HG03108 (cell line): ENCODE measurements around the gene TMEM131L.

Source experiments
- ATAC-seq: cut with Tn5 transposase; IDR thresholded peaks from one replicate; pipeline ENCODE4 v1.9.1; 2021; ENCODE audit warnings: moderate library complexity; ENCODE audit not compliant: unreplicated experiment

Gene TMEM131L

DNA sequence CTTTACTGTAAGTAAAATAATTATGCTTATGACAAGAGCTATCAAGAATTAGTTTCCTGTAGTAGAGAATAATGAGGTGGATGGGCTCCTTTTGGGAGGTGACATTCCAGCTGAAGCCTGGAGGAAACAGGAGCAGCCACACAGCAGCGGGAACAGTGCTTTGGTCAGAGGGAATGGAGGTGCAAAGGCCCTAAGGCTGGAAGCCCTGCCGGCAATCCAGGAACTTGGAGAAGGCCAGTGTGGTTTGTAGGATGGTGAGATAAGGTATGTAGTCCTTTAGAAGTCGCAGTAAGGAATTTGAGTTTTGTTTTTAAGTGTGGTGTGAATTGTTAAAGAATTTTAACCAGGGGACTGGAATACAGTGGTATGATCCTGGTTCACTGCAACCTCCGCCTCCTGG is 8.1 kb downstream of the TMEM131L start:
- ATAC-seq: no peak

DNA sequence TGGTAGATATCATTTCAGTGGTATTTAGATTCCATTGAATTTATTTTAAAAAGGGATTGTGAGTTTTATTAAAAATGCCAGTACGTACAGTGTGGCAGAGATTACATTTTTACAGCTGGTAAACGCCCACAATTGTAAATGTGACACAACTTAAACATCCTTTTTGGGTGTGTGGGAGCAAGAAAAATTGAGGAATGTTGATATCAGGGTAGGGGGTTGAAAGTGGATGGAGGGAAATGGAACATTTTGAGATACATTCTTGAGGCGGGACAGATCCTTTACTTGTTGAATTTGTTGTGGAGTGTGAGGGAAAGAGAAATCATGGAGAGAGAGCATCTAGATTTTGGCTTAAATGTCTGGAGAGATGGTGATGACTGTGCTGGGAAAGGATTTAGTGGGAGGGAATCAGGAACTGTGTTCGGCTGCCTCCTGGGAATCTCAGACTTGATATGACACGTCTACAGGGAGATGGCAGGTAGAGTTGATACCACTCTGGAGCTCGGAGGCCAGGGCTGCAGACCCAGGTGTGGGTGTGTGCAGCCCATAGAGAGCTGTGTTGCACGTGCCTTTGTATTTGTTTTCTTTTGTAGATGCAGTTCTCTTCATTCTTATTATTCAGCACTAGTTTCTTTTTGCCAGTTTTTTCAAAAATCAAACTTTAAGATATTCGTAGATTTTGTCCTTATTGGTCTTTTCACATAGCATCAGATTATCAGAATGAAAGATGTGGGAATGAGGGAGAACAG is 10.8 kb downstream of the TMEM131L start:
- no peak for ATAC-seq

GRCh38 chr4:153479101-153479500 is 12.9 kb downstream of the TMEM131L start:
- no peak for ATAC-seq

DNA sequence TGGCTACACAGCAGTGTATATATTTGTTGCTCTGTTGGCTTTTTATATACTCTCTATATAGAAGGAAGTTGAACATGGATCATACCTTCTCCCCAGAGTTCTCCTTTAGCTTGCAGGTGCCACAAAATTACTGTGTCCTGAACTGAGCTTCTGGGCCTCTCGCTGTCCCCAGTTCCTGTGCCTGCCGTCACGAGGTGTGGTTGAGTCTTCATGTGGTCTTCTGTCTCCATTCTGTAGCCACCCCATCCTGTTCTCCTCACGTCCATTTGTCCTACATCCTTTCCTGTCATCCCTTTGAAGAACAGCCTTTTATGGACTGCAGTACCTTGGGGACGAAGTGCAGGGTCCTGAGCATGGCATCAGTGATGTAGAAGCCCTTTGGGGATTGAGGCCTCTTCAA is 14.5 kb downstream of the TMEM131L start:
- ATAC-seq: no peak

DNA sequence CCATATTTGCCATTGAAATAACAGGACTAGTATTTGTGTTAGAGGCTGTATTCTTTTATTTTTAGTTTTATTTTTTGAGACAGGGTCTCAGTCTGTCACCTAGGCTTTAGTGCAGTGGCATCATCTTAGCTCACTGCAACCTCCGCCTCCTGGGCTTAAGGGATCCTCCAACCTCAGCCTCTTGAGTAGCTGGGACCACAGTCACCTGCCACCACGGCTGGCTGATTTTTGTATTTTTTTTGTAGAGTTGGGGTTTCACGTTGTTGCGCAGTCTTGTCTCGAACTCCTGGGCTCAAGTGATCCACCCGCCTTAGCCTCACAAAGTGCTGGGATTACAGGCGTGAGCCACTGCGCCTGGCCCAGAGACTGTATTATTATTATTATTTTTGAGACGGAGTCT is 15.3 kb downstream of the TMEM131L start:
- no peak for ATAC-seq

DNA sequence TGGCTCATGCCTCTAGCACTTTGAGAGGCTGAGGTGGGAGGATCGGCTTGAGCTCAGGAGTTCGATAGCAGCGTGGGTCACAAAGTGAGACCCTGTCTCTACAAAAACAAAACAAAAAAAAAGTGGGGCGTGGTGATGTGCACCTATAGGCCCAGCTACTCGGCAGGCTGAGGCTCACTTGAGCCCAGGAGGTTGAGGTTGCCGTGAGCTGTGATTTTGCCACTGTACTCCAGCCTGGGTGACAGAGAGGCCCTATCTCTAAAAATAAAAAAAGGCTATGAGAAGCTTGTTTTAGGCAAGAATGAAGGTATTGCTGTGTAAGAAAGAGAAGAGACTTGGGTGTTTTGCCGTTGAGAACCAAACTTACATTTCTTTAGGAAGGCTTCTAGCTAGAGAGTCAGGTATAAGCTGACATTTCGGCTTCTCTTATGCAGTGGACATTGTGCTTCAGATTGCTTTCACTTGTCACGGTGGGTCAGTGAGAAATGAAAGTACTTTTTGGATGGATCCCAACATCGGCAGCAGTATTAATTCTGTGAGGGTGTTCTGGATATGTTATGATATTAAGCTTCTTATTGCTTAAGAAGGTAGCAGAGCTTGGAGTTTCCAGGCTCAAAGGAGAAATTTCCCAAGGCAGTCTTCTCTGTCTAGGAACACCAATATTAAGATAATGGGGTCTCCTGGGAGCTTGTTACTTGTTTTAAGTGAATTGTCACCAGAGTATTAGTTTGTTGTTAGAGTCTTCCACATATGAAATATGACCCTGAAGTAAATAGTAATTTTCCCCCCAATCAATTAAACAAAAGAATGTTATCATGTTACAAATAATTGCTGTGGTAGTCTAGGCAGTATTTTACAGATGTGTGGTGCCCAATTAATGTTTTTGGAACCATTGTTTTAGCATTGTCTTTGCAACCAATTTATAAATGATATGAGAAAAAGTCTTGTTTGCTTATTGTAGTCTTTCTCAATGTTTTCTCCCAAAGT is 17.6 kb downstream of the TMEM131L start:
- no peak for ATAC-seq

DNA sequence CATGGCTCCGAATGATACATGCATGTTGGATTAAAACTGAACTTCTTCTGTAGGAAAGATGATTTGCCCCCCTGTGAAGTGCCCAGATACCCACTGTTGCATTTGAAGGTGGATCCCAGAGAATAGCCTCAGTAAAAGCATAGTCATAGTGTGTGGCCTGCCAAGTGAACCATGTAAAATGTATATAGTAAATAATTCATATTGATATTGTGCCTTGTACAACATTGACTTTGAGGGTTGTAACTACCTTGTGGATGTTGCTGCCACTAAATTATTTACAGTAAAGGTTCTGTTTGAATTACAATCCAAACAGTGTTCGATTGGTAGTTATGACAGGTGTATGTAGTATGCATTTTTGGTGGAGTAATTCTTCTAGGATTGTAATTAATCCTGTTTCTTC is 19.2 kb downstream of the TMEM131L start:
- no peak for ATAC-seq

DNA sequence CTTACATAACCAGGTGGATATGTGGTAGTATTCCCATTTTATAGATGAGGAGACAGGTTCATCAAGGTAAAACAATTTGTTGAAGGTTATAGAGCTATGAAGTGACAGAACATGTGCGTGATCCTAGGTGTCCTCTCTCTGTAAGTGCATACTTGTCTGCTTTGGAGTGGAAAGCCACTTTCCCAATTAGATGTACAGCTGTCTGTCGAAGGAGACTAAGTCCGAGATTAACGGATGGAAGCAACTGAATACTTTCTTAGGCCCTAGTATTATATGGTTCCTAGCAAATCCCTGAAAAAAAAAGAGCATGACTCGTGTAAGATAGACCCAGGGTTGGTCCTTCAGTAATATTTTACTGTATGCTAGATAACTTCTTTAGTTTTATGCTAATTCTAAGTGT is 19.7 kb downstream of the TMEM131L start:
- ATAC-seq: no peak

GRCh38 chr4:153486281-153487151 is 20.4 kb downstream of the TMEM131L start:
- ATAC-seq: no peak

GRCh38 chr4:153488006-153488891 is 22.1 kb downstream of the TMEM131L start:
- peak; percentile 49 for ATAC-seq

DNA sequence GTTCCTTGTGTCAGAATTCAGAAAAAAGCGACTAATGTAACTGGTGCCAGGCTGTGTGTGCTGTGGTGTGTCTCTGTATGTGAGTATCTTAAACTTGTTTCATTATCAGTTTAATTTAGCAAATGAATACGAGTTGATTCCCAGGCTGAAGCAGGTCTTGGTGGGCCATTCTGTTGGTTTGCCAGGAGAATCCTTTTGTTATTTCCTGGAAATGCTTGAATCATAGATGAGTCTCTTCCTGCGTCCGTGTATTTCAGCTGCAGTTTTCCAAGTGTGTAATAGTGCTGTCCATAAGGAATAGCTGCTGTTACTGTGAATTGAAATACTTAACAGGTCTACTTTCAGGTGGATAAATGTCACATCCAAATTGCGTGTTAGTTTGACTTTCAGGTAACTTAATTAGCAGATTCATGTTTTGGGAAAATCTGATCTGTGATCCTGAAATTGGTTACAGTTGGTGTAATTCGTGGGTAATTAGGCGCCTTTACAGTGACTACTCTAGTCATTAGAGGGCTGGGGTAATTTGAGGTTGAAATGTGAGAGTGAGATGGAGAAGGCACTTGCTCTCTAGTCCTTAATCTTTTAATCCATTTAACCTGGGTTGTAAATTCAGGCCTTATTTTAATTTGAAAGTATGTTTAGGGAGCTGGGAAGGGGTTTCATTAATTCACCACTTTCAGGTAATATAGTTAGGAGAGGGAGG is 23.8 kb downstream of the TMEM131L start:
- ATAC-seq: no peak

- no peak for ATAC-seq
Observed at GRCh38 chr4:153490985-153491483, 24.9 kb downstream of the TMEM131L start.

DNA sequence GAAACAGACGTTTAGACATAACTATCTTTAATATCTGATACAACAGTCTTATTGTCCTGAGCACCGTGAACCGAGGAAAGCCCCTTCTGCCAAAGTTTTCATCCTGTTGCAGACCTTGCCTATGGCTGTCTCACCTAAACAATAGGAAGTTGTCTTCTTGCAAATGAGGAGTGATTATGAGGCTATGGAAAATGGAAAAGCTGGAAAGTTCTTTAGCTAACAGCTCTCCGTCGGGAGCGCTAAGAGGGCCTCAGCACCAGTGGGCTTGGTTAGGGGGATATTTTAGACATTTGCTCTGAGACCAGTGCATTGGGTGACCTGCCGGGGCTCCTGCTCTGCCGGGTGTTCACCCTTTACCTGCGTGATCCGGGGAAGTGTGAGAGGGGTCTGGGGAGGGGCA is 28.4 kb downstream of the TMEM131L start:
- no peak for ATAC-seq

DNA sequence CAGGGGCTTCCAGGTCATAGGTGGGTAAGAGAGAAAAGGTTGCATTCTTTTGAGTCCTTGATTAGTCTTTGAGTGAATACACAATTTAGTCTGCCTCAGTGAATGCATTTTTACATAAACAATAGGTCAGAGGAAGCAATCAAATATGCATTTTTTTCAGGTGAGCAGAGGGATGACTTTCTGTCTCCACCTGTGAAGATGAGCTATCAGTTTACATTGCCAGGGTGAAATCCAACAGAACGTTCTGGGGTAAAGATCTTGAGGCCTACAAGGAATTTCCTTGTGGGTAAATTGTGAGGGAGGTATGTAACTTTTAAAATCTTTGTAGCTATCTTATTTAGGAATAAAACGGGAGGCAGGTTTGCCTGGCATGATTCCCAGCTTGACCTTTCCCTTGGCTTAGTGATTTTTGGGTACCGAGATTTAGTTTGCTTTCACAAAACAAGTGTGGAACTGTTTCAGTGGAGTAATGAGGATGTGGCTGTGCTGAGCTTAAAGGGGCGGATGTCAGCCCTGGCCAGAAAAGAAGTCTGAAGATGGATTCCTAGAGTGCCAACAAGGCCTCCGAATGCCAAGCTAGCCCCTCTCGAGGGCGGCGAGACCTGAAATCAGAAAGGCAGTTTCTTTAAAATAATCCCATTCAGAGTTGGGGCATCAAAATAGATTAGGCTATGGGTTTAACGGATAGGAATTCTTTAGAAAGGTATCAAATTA is 29.5 kb downstream of the TMEM131L start:
- ATAC-seq: no peak

GRCh38 chr4:153497091-153497531 is 31.0 kb downstream of the TMEM131L start:
- ATAC-seq: peak; percentile 53

GRCh38 chr4:153497988-153498967 is 32.1 kb downstream of the TMEM131L start:
- peak; percentile 43 for ATAC-seq

DNA sequence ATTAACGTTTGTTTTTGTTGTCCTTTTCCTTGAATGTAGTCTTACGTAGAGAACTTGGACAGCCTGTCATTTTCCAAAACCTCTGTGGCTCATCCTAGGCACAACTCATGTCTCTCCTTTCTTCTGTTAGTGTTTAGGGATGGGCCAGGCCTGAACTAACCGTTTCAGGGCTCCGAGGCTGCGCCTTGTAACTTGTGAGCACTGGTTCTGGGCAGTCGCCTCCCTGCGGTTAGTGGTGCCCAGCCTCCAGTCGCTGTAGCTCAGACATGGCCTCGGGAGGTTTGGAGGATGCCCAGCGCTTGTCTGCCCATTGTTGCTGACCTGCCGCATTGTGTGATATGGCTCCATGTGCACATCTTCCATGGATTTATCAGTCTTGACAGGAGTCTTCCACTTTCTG is 32.8 kb downstream of the TMEM131L start:
- no peak for ATAC-seq
